Caco-2 (cell line): ENCODE results near the gene ZSWIM8. TPM values are rescaled to one million over a fixed set of nuclear protein-coding genes. Genes with fewer than 3 reads are reported as not detected.

ENCODE experiments used
- BruUV-seq: library from RNA; stranded (reverse); fragments of 400-500 nt; replicated peaks from 2 replicates; lab custom pipeline; 2021; lab: Mats Ljungman, UMichigan
- CTCF ChIA-PET: fragments of 300-600 bp; sonication (Branson Sonifier 250); formaldehyde crosslinking; loops from one replicate; lab custom pipeline; 2022; ENCODE audit warnings: antibody characterized with exemption; lab: Charles Lee
- POLR2A ChIA-PET: fragments of 300-600 bp; sonication (Branson Sonifier 250); formaldehyde crosslinking; loops from one replicate; lab custom pipeline; 2022; ENCODE audit warnings: antibody characterized with exemption; lab: Charles Lee
- DNase-seq, 2 experiments: peaks; one replicate each; pipeline versions ENCODE4 v3.0.0 to v3.0.0-alpha.2; 2020 to 2022
- H3K27me3 ChIP-seq: replicated peaks from 2 replicates; pipeline ENCODE4 v1.6.0; 2011; ENCODE audit warnings: low read length; ENCODE audit not compliant: control insufficient read depth, insufficient read depth
- H3K36me3 ChIP-seq: 2 replicates; pipeline ENCODE4 v1.5.1; 2011; ENCODE audit warnings: low read length; ENCODE audit not compliant: control insufficient read depth, insufficient read depth
- H3K4me1 ChIP-seq: fragments of 250-450 bp; sonication (Bioruptor Pico); 2 replicates; pipeline ENCODE4 v1.5.1; 2020; ENCODE audit warnings: mild to moderate bottlenecking
- H3K4me3 ChIP-seq: 2 replicates; pipeline ENCODE4 v1.5.1; 2011; ENCODE audit warnings: low read depth, mild to moderate bottlenecking, control low read depth, low read length
- H3K9me3 ChIP-seq: fragments of 250-450 bp; sonication (Bioruptor Pico); 2 replicates; pipeline ENCODE4 v1.5.1; 2020; ENCODE audit warnings: mild to moderate bottlenecking, moderate library complexity
- H3K27ac Mint-ChIP-seq: one replicate; pipeline ENCODE4 v1.8.0; 2022; ENCODE audit warnings: mixed read lengths; ENCODE audit not compliant: unreplicated experiment
- H3K27me3 Mint-ChIP-seq: one replicate; pipeline ENCODE4 v1.8.0; 2022; ENCODE audit warnings: mixed read lengths; ENCODE audit not compliant: insufficient read depth, unreplicated experiment
- H3K36me3 Mint-ChIP-seq: one replicate; pipeline ENCODE4 v1.8.0; 2022; ENCODE audit warnings: mild to moderate bottlenecking, mixed read lengths; ENCODE audit not compliant: insufficient read depth, unreplicated experiment
- H3K4me1 Mint-ChIP-seq: one replicate; pipeline ENCODE4 v1.8.0; 2022; ENCODE audit warnings: low read depth, mixed read lengths; ENCODE audit not compliant: unreplicated experiment
- H3K4me3 Mint-ChIP-seq: one replicate; pipeline ENCODE4 v1.8.0; 2022; ENCODE audit warnings: mild to moderate bottlenecking, moderate library complexity, mixed read lengths; ENCODE audit not compliant: unreplicated experiment
- H3K9me3 Mint-ChIP-seq: one replicate; pipeline ENCODE4 v1.8.0; 2022; ENCODE audit warnings: mixed read lengths; ENCODE audit not compliant: unreplicated experiment
- intact Hi-C: fragments of 100-400 bp; cut with micrococcal nuclease; formaldehyde crosslinking; loops from one replicate; pipeline ENCODE4 v1.10.0; 2022; ENCODE audit not compliant: unreplicated experiment
- total RNA-seq: library from RNA; stranded (reverse); gene quantifications from 2 replicates; pipeline ENCODE4 v1.2.3, GENCODE V29; 2022
- TF ChIP-seq, protein P1 (sequence below), 2 experiments: fragments of 200-600 bp in 1 of 2; IDR thresholded peaks; 1 replicate in 1 of 2; 2 replicates in 1 of 2; pipeline versions ENCODE4 v1.5.1 to v1.8.0; 2011 to 2022; ENCODE audit warnings: antibody characterized with exemption in 1 of 2, control low read depth in 1 of 2, inconsistent platforms in 1 of 2, low read depth in 1 of 2, low read length in 1 of 2, mild to moderate bottlenecking in 1 of 2, moderate library complexity in 1 of 2; ENCODE audit not compliant: insufficient read depth in 1 of 2, severe bottlenecking in 1 of 2, unreplicated experiment in 1 of 2

Gene ZSWIM8
- total RNA-seq, 1 experiment from 2014 or later: 103 TPM

DNA sequence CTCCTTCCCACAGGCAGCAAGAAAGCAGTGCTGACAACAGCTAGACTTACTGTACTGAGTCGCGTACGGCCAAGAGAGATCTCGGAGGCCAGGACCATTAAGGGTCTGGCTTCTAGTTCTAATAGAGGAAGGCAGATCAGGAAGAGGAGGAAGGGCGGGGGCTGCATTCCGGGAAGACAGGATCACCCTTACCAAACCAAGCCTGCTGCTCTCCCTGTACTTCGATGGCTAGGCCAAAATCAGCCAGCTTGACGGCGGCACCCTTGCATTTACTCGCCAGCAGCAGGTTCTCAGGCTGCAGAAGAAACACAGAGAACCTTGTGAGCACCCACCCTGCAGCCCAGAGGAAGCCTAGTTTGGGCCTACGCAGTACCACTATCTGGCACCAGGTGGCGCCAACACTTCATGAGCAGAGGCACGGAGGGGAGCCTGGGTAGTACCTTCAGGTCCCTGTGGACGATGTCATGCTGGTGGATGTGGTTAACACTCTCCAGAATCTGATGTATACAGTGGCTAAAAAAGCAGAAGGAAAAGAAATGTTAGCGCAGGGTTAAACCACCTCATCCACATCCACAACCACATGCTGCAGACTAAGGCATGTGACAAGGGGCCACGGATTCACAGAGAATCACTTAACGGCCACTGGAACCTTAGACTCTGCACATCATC, 63.5 kb downstream of the ZSWIM8 start:
- DNase-seq: peak; percentile 77 to 89
- intact Hi-C loops: loop anchor here (1.0 kb wide), 2 partner anchors 23 to 30 kb away; no protein-coding TSS in a partner anchor
- H3K9me3 Mint-ChIP-seq: no peaks in the 10 kb centered on the region
- Histone ChIP-seq H3K4me3 (no peak overlapping the region), H3K27me3 (no peaks in the 10 kb centered on the region), H3K4me1 (peaks cover 5% of the 10 kb centered on the region; the same call in 1 of the 2 replicates), H3K9me3 (no peaks in the 10 kb centered on the region), H3K36me3 (peaks cover 18% of the 10 kb centered on the region)
- peaks cover 85% of the 10 kb centered on the region for H3K36me3 Mint-ChIP-seq
- no peak overlapping the region for H3K4me3 Mint-ChIP-seq
- no peak overlapping the region for H3K27ac Mint-ChIP-seq
- TF ChIP-seq, protein P1, sequence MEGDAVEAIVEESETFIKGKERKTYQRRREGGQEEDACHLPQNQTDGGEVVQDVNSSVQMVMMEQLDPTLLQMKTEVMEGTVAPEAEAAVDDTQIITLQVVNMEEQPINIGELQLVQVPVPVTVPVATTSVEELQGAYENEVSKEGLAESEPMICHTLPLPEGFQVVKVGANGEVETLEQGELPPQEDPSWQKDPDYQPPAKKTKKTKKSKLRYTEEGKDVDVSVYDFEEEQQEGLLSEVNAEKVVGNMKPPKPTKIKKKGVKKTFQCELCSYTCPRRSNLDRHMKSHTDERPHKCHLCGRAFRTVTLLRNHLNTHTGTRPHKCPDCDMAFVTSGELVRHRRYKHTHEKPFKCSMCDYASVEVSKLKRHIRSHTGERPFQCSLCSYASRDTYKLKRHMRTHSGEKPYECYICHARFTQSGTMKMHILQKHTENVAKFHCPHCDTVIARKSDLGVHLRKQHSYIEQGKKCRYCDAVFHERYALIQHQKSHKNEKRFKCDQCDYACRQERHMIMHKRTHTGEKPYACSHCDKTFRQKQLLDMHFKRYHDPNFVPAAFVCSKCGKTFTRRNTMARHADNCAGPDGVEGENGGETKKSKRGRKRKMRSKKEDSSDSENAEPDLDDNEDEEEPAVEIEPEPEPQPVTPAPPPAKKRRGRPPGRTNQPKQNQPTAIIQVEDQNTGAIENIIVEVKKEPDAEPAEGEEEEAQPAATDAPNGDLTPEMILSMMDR (IDR thresholded peaks at IDR 0.05; ENCODE audit: insufficient read depth in 1 of 2, low read depth in 1 of 2, low read length in 1 of 2, severe bottlenecking in 1 of 2, unreplicated experiment in 1 of 2): peak; percentile 98 to 99
- no peaks in the 10 kb centered on the region for H3K27me3 Mint-ChIP-seq
- H3K4me1 Mint-ChIP-seq: peaks cover 19% of the 10 kb centered on the region
- ChIA-PET POLR2A (no interaction called here), CTCF (interaction anchor here (1.0 to 5.2 kb wide), 3 partner anchors 27 to 31 kb away, joined by 3 to 60 read pairs (median 3); no protein-coding TSS in a partner anchor)
- BruUV-seq: no TSS peak

DNA sequence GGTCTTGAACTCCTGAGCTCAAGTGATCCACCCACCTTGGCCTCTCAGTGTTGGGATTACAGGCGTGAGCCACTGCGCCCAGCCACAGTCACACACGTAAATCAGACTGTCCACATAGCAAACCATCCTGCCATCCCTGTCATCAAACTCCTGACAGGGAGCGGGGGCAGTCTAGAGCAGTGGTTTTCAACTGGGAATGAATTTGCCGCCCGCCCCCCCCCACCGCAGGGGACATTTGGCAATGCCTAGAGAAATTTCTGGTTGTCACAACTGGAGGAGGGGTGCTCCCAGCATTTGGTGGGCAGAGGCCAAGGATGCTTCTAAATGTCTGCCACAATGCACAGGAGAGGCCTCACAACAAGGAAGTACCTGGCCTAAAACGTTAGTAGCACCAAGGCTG, 64.8 kb downstream of the ZSWIM8 start:
- Mint-ChIP-seq H3K4me3 (no peak overlapping the region), H3K27ac (no peak overlapping the region), H3K4me1 (peaks cover 30% of the 10 kb centered on the region), H3K27me3 (no peaks in the 10 kb centered on the region), H3K9me3 (no peaks in the 10 kb centered on the region), H3K36me3 (peaks cover 85% of the 10 kb centered on the region)
- Histone ChIP-seq H3K4me1 (peaks cover 11% of the 10 kb centered on the region), H3K4me3 (no peak overlapping the region), H3K27me3 (no peaks in the 10 kb centered on the region), H3K9me3 (no peaks in the 10 kb centered on the region), H3K36me3 (peaks cover 17% of the 10 kb centered on the region)
- CTCF ChIA-PET: interaction anchor here (0.7 to 5.2 kb wide), 3 partner anchors 22 to 29 kb away, joined by 3 to 60 read pairs (median 4); no protein-coding TSS in a partner anchor
- POLR2A ChIA-PET: interaction anchor here (0.5 kb wide), 1 partner anchor 14 kb away, joined by 3 read pairs; no protein-coding TSS in a partner anchor
- TF ChIP-seq, protein P1 (IDR thresholded peaks at IDR 0.05; ENCODE audit: insufficient read depth in 1 of 2, low read depth in 1 of 2, low read length in 1 of 2, severe bottlenecking in 1 of 2, unreplicated experiment in 1 of 2): no peak
- intact Hi-C loops: no loop called here
- no TSS peak for BruUV-seq
- DNase-seq: no peak

DNA sequence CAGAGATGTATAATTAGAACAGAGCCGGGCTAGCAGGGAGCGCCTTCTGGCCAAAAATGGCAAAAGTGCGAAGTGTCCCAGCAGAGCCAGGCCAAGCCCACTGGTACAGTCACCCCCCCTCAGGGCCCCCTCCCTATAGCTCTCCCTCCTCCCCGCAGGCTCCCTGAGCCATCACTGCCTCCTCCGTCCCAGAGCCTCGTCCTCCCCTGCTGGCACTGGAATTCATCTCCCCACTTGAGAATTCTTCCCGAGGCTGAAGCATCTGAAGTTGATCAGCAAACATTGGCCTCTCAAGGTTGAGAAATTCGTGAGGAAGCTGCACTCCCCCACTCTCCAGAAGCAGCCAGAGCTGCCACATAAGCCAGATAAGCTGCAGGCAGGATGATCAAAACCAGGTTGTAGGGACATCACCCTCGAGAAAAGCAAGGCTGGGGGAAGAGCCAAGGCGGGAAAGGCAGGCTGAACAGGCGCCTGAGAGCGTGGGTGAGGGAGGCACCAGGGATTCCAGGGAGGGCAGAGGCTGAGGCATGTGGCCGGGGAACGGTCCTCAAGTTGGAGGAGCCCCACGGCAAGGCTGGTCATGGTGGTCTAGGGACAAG, 65.6 kb downstream of the ZSWIM8 start:
- peaks cover 17% of the 10 kb centered on the region for H3K36me3 ChIP-seq
- H3K36me3 Mint-ChIP-seq: peaks cover 85% of the 10 kb centered on the region
- H3K27ac Mint-ChIP-seq: peak overlapping the region; percentile 30
- H3K4me1 ChIP-seq: peaks cover 11% of the 10 kb centered on the region
- H3K27me3 ChIP-seq: no peaks in the 10 kb centered on the region
- H3K9me3 ChIP-seq: no peaks in the 10 kb centered on the region
- intact Hi-C loops: no loop called here
- no peaks in the 10 kb centered on the region for H3K27me3 Mint-ChIP-seq
- peak in 1 of 2 experiments; percentile 37 for DNase-seq
- H3K4me1 Mint-ChIP-seq: peaks cover 38% of the 10 kb centered on the region
- H3K4me3 Mint-ChIP-seq: peak overlapping the region; percentile 9
- H3K4me3 ChIP-seq: no peak overlapping the region
- ChIA-PET CTCF (interaction anchor here (0.8 to 5.2 kb wide), 3 partner anchors 21 to 229 kb away, joined by 3 to 60 read pairs (median 8); no protein-coding TSS in a partner anchor), POLR2A (interaction anchor here (0.5 to 0.9 kb wide), 2 partner anchors 14 to 21 kb away, joined by 3 read pairs; no protein-coding TSS in a partner anchor)
- no peaks in the 10 kb centered on the region for H3K9me3 Mint-ChIP-seq
- TF ChIP-seq, protein P1 (IDR thresholded peaks at IDR 0.05; ENCODE audit: insufficient read depth in 1 of 2, low read depth in 1 of 2, low read length in 1 of 2, severe bottlenecking in 1 of 2, unreplicated experiment in 1 of 2): no peak
- BruUV-seq: no TSS peak
